ENCODE measurements around the gene BRD2. TPM values are rescaled to one million over a fixed set of nuclear protein-coding genes. Genes with fewer than 3 reads are reported as not detected.
"Not testable (repeated sequence)": the region's sequence is repeated elsewhere in the genome, so short reads cannot be mapped to it uniquely, and the experiment has no call there.

BRD2 gene
- total RNA-seq, 2 experiments from 2014 or later, result 290 to 297 TPM

GRCh38 chr6:32940656-32941213, 27.7 kb upstream of the BRD2 start, which contains the start of gene HLA-DMB:
Gene HLA-DMB (minus strand): TSS chr6:32941028. CDS start chr6:32940807, 221 bp downstream.
- peak within 1 kb of the TSS; percentile 82 for H3K4me3 Mint-ChIP-seq
- peak; percentile 60 for DNase-seq
- H3K9me3 Mint-ChIP-seq, result no peaks in the 10 kb centered on the region
- no peaks in the 10 kb centered on the region for H3K27me3 Mint-ChIP-seq
- peaks cover 59% of the 10 kb centered on the region for H3K4me1 Mint-ChIP-seq
- peak within 1 kb of the TSS; percentile 94 for H3K27ac Mint-ChIP-seq
- H3K36me3 Mint-ChIP-seq (ENCODE audit: low read depth), result peaks cover 23% of the 10 kb centered on the region
- POLR2A ChIA-PET, result interaction anchor here (0.7 to 8.5 kb wide), 17 partner anchors 10 to 132 kb away, joined by 3 to 303 read pairs (median 5); partner anchors contain the start of genes BRD2, HLA-DMA, HLA-DPA1 and PSMB8
- CTCF ChIA-PET, result interaction anchor here (0.6 to 8.6 kb wide), 12 partner anchors 7 to 447 kb away, joined by 3 to 136 read pairs (median 8); partner anchors contain the start of genes BRD2, HLA-DMA, PSMB8 and TAP2

DNA sequence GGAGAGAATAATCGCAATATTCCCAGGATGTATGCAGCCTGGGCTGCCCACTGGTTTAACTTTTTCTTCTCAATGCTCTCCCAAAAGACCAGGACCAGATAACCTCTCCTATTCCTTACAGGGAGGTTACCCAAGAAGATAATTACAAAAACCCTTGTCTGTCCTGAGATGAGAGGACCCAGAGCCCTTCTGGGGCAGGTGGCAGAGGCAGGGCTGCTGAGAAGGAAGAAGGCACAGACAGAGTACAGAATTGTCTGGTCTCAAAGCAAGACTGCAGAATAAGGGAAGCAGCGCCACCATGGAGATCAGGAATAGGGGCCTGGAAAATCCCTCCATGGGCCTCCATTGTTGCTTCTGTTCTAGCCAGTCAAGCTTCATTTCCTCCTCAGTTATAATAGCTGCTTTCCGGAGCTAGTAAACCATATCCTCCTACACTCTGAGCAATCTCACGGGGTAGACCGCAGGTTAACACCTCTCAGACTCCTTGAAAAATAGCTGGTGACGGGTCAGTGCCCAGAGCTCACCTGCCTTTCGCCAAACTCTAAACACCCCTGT, 27.1 kb upstream of the BRD2 start:
- peak overlapping the region; percentile 82 for H3K4me3 Mint-ChIP-seq
- peaks cover 20% of the 10 kb centered on the region for H3K36me3 Mint-ChIP-seq (ENCODE audit: low read depth)
- no peaks in the 10 kb centered on the region for H3K27me3 Mint-ChIP-seq
- no peaks in the 10 kb centered on the region for H3K9me3 Mint-ChIP-seq
- H3K4me1 Mint-ChIP-seq, result peaks cover 59% of the 10 kb centered on the region
- H3K27ac Mint-ChIP-seq, result peak overlapping the region; percentile 94
- peak; percentile 63 for DNase-seq
- POLR2A ChIA-PET, result interaction anchor here (0.7 to 8.5 kb wide), 16 partner anchors 8 to 132 kb away, joined by 3 to 303 read pairs (median 6); partner anchors contain the start of genes BRD2, HLA-DMA, HLA-DPA1 and PSMB8
- CTCF ChIA-PET, result interaction anchor here (0.7 to 8.6 kb wide), 15 partner anchors 7 to 307 kb away, joined by 3 to 136 read pairs (median 6); partner anchors contain the start of genes BRD2, HLA-DMA, PSMB8 and TAP2

DNA sequence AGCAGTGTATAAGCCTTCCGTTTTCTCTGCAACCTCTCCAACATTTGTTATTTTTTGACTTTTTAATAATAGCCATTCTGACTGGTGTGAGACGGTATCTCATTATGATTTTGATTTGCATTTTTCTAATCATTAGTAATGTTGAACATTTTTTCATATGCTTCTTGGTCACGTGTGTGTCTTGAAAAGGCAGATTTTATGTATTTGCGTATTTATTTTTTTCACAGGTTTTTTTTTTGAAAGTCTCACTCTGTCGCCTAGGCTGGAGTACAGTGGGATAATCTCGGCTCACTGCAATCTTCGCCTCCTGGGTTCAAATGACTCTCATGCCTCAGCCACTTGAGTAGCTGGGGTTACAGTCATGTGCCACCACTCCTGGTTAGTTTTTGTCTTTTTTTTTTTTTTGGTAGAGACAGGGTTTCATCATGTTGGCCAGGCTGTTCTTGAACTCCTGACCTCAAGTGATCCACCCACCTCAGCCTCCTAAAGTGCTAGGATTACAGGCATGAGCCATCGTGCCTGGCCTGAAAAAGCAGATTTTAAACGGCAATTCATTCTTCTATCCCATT, 25.8 kb upstream of the BRD2 start:
- H3K9me3 Mint-ChIP-seq, H3K27ac Mint-ChIP-seq, H3K4me3 Mint-ChIP-seq, H3K27me3 Mint-ChIP-seq, DNase-seq: not testable (repeated sequence)
- ChIA-PET POLR2A (interaction anchor here (1.2 to 8.5 kb wide), 9 partner anchors 8 to 104 kb away, joined by 5 to 303 read pairs (median 10); partner anchors contain the start of genes BRD2, HLA-DMA, PSMB8 and TAP2), CTCF (interaction anchor here (0.6 to 8.6 kb wide), 9 partner anchors 9 to 306 kb away, joined by 3 to 136 read pairs (median 12); partner anchors contain the start of genes BRD2, HLA-DMA and TAP2)
- peaks cover 11% of the 10 kb centered on the region for H3K36me3 Mint-ChIP-seq (ENCODE audit: low read depth)
- H3K4me1 Mint-ChIP-seq, result peaks cover 61% of the 10 kb centered on the region

GRCh38 chr6:32943864-32944649, 24.3 kb upstream of the BRD2 start:
- H3K4me3 Mint-ChIP-seq, result peak overlapping the region; percentile 54
- DNase-seq, result peak; percentile 37
- peaks cover 4% of the 10 kb centered on the region for H3K36me3 Mint-ChIP-seq (ENCODE audit: low read depth)
- peaks cover 71% of the 10 kb centered on the region for H3K4me1 Mint-ChIP-seq
- ChIA-PET CTCF (interaction anchor here (0.6 to 8.6 kb wide), 8 partner anchors 10 to 65 kb away, joined by 3 to 136 read pairs (median 5); partner anchors contain the start of gene HLA-DMA), POLR2A (interaction anchor here (0.5 to 8.5 kb wide), 8 partner anchors 8 to 99 kb away, joined by 3 to 303 read pairs (median 6); partner anchors contain the start of genes BRD2 and HLA-DMA)
- H3K27ac Mint-ChIP-seq, result peak overlapping the region; percentile 81
- H3K9me3 Mint-ChIP-seq, result no peaks in the 10 kb centered on the region
- H3K27me3 Mint-ChIP-seq, result no peaks in the 10 kb centered on the region

DNA sequence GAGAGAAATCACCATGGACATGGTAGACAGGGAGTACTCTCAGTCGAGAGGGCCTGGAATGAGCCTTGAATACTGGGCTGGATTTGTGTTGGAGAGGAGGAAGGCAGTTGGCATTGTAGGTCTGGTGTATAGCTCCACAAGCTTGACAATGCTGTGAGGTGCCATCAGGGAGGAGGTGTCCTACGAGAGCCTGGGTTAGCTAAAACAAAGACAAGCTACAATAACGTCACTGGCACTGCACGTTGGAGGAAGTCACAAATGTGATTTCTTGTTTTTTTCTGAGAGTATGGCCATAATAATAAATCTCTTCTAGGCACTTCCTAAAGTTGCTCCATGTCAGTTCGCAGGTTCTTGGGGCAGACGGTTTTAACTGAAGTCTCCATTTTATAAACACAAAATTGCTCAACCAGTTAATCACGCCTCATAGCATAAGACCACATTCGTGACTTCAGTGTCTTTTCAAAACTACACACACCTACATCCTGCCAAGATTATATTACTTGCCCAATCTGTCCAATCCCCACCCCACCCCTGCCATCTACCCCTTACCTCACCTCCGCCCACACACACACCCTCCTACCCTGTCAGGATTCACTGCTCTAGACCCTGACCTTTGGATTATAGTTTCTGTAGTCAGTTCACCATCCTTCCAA, 23.2 kb upstream of the BRD2 start:
- DNase-seq, result no peak
- POLR2A ChIA-PET, result interaction anchor here (0.5 to 8.5 kb wide), 6 partner anchors 9 to 51 kb away, joined by 3 to 303 read pairs (median 6); partner anchors contain the start of genes BRD2 and HLA-DMA
- H3K27ac Mint-ChIP-seq, result peak overlapping the region; percentile 26
- H3K4me3 Mint-ChIP-seq, result no peak overlapping the region
- no peaks in the 10 kb centered on the region for H3K9me3 Mint-ChIP-seq
- H3K4me1 Mint-ChIP-seq, result peaks cover 74% of the 10 kb centered on the region
- CTCF ChIA-PET, result interaction anchor here (1.1 to 8.6 kb wide), 6 partner anchors 9 to 59 kb away, joined by 4 to 136 read pairs (median 10); partner anchors contain the start of gene HLA-DMA
- H3K27me3 Mint-ChIP-seq, result no peaks in the 10 kb centered on the region
- peaks cover 11% of the 10 kb centered on the region for H3K36me3 Mint-ChIP-seq (ENCODE audit: low read depth)

DNA sequence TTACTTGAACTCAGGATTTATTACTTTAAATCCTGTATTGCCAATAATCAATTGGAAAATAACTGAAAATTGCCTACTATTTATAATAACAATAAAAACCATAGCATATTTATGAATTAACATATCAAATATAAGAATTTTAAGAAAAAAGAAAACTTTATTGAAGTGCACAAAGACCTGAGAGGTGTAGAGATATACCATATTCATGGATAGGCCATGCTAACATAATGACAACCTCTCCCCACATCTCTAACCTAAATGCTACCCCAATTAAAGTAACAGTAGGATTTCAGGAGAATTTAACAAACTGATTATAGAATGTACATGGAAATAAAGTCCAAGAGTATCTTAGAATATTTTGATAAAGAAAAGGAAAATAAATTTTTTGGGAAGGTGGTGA, 22.4 kb upstream of the BRD2 start:
- Mint-ChIP-seq H3K27ac (no peak overlapping the region), H3K36me3 (ENCODE audit: low read depth) (peaks cover 11% of the 10 kb centered on the region), H3K27me3 (no peaks in the 10 kb centered on the region), H3K4me1 (peaks cover 72% of the 10 kb centered on the region), H3K9me3 (no peaks in the 10 kb centered on the region), H3K4me3 (no peak overlapping the region)
- POLR2A ChIA-PET, result no interaction called here
- CTCF ChIA-PET, result no interaction called here
- no peak for DNase-seq

DNA sequence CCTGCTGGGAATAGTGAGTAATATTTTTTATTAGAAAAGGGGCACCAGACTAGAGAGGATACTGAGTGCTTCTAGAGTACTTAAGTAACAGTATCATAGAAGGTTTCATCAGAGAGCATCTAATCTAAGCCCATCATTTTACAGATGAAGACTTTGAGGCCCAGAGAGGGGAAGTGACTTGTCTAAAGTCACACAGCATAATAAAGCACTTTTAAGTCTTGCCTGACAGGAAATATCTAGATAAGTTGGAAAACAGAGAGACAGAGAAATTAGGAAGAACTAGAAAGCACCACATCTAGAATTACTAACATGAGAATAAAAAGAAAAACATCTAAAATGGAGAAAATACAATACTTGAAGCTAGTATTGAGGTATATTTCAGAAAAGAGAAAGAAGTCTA, 21.5 kb upstream of the BRD2 start:
- POLR2A ChIA-PET, result interaction anchor here (1.2 to 13.5 kb wide), 2 partner anchors 22 to 38 kb away, joined by 3 to 538 read pairs; partner anchors contain the start of gene BRD2
- DNase-seq, result no peak
- peaks cover 63% of the 10 kb centered on the region for H3K4me1 Mint-ChIP-seq

GRCh38 chr6:32947552-32948465, 20.6 kb upstream of the BRD2 start:
- POLR2A ChIA-PET, result interaction anchor here (0.9 to 13.5 kb wide), 5 partner anchors 14 to 365 kb away, joined by 3 to 538 read pairs (median 5); partner anchors contain the start of gene BRD2
- Mint-ChIP-seq H3K27ac (no peak overlapping the region), H3K27me3 (no peaks in the 10 kb centered on the region), H3K4me3 (no peak overlapping the region), H3K4me1 (peaks cover 63% of the 10 kb centered on the region), H3K36me3 (ENCODE audit: low read depth) (peaks cover 11% of the 10 kb centered on the region), H3K9me3 (no peaks in the 10 kb centered on the region)
- peak; percentile 51 for DNase-seq
- CTCF ChIA-PET, result interaction anchor here (0.7 to 13.5 kb wide), 8 partner anchors 9 to 79 kb away, joined by 3 to 259 read pairs (median 6); partner anchors contain the start of gene BRD2

More for the DNA sequence above, 21.5 kb upstream of the BRD2 start:
- CTCF ChIA-PET, result interaction anchor here (0.9 to 13.5 kb wide), 7 partner anchors 8 to 78 kb away, joined by 3 to 259 read pairs (median 8); partner anchors contain the start of gene BRD2
- no peak overlapping the region for H3K4me3 Mint-ChIP-seq
- peaks cover 11% of the 10 kb centered on the region for H3K36me3 Mint-ChIP-seq (ENCODE audit: low read depth)
- no peaks in the 10 kb centered on the region for H3K27me3 Mint-ChIP-seq
- H3K9me3 Mint-ChIP-seq, result no peaks in the 10 kb centered on the region
- no peak overlapping the region for H3K27ac Mint-ChIP-seq

DNA sequence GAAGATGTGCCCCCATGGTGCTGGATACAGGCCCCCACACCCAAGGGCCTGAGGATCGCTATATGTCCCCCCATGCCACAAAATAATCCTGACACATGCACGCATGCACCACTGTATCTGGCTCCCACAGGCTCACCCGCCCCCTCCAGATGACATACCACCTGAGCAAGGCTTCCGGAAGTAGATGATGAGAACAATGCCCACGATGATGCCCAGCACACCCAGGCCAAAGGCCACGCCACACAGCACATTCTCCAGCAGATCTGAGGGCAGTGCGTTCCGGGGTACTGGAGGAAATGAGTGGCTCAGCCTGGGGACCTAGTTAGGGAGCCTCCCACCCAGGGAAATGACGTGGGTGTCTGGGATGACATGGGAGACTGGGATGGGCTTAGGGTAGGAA, 19.3 kb upstream of the BRD2 start:
- Mint-ChIP-seq H3K36me3 (ENCODE audit: low read depth) (peaks cover 11% of the 10 kb centered on the region), H3K27me3 (no peaks in the 10 kb centered on the region), H3K27ac (no peak overlapping the region), H3K4me3 (no peak overlapping the region), H3K4me1 (peaks cover 66% of the 10 kb centered on the region), H3K9me3 (no peaks in the 10 kb centered on the region)
- CTCF ChIA-PET, result interaction anchor here (9.0 to 13.5 kb wide), 2 partner anchors 17 to 22 kb away, joined by 181 to 259 read pairs; partner anchors contain the start of gene BRD2
- no peak for DNase-seq
- POLR2A ChIA-PET, result interaction anchor here (13.5 kb wide), 1 partner anchor 20 kb away, joined by 538 read pairs; the partner anchor contains the start of gene BRD2

DNA sequence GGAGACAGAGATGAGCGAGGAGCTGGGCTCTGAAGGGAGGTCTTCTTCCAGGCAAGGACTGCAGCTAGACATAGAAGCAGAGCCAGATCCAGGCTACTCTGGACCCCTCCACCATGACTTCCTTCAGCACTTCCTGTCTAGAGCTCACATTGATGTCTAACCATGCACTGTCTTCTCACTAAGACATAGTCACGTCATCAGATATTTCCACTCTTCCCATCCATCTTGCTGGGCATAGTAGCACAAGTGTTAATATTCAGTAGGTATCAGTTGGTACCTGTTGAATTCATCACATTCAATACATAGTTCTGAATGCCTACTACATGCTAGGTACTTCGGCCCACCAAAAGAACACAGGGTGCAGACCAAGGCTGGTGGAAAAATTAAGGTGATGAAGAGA, 18.4 kb upstream of the BRD2 start:
- H3K4me1 Mint-ChIP-seq, result peaks cover 65% of the 10 kb centered on the region
- POLR2A ChIA-PET, result interaction anchor here (1.0 to 13.5 kb wide), 3 partner anchors 10 to 29 kb away, joined by 3 to 538 read pairs (median 5); partner anchors contain the start of gene BRD2

More for the DNA sequence above, 18.4 kb upstream of the BRD2 start:
- Mint-ChIP-seq H3K4me3 (no peak overlapping the region), H3K36me3 (ENCODE audit: low read depth) (peaks cover 11% of the 10 kb centered on the region), H3K27me3 (no peaks in the 10 kb centered on the region), H3K9me3 (no peaks in the 10 kb centered on the region), H3K27ac (no peak overlapping the region)
- no peak for DNase-seq
- CTCF ChIA-PET, result interaction anchor here (1.0 to 13.5 kb wide), 4 partner anchors 9 to 21 kb away, joined by 3 to 259 read pairs (median 93); partner anchors contain the start of genes BRD2 and HLA-DMB
